Measurements from ENCODE around the gene LPO.

DNA sequence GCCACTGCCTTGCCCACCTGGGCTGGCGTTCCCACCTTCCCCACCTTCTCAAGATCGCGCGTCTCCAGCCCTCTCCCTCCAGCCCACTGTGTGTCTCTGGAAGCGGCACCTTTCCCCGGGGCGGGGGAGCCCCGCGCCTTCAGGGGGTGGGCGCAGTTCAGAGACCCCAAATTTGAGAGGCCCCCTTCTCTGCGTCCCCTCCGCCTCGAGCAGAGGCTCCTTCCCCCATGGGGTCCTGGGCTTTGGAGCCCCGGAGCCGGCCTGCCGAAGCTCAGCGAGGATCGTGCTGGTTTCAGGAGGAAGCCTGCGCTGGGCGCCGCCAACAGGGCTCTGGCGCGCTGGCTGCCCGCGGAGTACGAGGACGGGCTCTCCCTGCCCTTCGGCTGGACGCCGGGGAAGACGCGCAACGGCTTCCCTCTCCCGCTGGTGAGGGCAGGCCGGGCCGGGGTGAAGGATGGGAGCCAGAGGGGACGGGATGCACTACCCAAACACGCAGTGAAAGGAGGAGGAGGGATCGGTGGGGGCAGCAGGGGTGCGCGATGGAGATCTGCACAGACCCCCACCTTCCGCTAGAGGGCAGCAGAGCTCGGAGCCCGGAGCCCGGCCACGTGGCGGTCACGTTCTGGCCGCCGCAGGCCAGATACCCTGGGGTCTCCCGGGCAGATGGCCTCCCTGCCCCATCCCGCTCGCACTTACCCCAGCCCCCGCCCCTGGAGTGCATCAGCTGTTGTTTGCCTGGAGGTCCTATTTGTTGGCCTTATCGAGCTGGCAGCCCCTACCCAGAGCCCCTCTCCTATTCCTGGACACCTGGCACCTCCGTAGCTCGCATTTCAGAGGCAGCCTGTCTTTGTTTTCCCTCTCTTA is 11.1 kb downstream of the LPO start:
- TF ChIP-seq CTCF (IDR thresholded peaks at IDR 0.05), result peak; percentile 98
- TF ChIP-seq NR2C2 (CRISPR knock-in tag; IDR thresholded peaks at IDR 0.05), result peak; percentile 81
- TF ChIP-seq ATF6 (CRISPR knock-in tag; IDR thresholded peaks at IDR 0.05), result 0 out of 2 replicates have a peak, but pooled peaks have one; percentile 71
- TF ChIP-seq ARID4B (CRISPR knock-in tag; IDR thresholded peaks at IDR 0.05; ENCODE audit: borderline replicate concordance), result peak; percentile 98
- TF ChIP-seq SP1 (CRISPR knock-in tag; conservative IDR thresholded peaks at IDR 0.05), result peak; percentile 53
- peak; percentile 96 for TF ChIP-seq ELF4 (CRISPR knock-in tag; IDR thresholded peaks at IDR 0.05; ENCODE audit: low read depth)
- peak; percentile 96 for TF ChIP-seq JUN (CRISPR knock-in tag; IDR thresholded peaks at IDR 0.05)
- TF ChIP-seq, protein P1, sequence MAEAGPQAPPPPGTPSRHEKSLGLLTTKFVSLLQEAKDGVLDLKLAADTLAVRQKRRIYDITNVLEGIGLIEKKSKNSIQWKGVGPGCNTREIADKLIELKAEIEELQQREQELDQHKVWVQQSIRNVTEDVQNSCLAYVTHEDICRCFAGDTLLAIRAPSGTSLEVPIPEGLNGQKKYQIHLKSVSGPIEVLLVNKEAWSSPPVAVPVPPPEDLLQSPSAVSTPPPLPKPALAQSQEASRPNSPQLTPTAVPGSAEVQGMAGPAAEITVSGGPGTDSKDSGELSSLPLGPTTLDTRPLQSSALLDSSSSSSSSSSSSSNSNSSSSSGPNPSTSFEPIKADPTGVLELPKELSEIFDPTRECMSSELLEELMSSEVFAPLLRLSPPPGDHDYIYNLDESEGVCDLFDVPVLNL (CRISPR knock-in tag; IDR thresholded peaks at IDR 0.05; ENCODE audit: borderline replicate concordance, low read depth), result peak; percentile 86
- peak; percentile 86; the same call in 1 of the 2 replicates for TF ChIP-seq ATF3 (CRISPR knock-in tag; conservative IDR thresholded peaks at IDR 0.05)
- TF ChIP-seq ATF1 (CRISPR knock-in tag; IDR thresholded peaks at IDR 0.05), result peak; percentile 97
- peak; percentile 99 for TF ChIP-seq TEAD1 (CRISPR knock-in tag; IDR thresholded peaks at IDR 0.05)
- TF ChIP-seq NR3C1 (CRISPR knock-in tag; conservative IDR thresholded peaks at IDR 0.05; ENCODE audit: low read depth), result 0 out of 2 replicates have a peak, but pooled peaks have one; percentile 44
